ENCODE data around the gene DAPK2.

DNA sequence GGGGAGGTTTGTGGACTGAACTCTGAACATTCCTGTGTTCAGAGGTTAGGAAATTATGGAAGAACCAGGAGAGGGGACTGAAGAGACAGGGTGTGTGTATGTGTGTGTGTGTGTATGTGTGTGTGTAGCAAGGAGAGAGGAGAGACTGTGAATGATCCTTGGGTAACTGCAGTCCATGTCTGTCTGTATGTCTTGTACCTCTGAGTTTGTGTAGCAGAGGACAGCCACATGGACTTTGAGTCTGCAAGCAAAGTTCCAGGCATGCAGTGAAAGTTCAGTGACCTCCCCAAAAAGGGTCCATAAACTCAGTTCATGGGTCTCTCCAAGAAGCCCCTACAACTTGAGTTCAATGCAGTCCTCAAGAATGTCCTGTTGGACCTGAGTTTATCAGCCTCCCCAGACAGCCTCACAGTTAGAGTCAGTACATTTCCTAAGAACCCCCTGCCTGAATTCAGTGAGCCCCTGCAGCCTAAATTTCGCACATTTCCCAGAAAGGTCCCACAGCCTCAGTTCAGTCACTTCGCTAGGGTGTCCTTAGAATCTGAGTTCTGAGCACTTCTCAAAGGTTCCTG lies 184.3 kb downstream of the DAPK2 start:
- TF ChIP-seq, protein P1, sequence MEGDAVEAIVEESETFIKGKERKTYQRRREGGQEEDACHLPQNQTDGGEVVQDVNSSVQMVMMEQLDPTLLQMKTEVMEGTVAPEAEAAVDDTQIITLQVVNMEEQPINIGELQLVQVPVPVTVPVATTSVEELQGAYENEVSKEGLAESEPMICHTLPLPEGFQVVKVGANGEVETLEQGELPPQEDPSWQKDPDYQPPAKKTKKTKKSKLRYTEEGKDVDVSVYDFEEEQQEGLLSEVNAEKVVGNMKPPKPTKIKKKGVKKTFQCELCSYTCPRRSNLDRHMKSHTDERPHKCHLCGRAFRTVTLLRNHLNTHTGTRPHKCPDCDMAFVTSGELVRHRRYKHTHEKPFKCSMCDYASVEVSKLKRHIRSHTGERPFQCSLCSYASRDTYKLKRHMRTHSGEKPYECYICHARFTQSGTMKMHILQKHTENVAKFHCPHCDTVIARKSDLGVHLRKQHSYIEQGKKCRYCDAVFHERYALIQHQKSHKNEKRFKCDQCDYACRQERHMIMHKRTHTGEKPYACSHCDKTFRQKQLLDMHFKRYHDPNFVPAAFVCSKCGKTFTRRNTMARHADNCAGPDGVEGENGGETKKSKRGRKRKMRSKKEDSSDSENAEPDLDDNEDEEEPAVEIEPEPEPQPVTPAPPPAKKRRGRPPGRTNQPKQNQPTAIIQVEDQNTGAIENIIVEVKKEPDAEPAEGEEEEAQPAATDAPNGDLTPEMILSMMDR (IDR thresholded peaks at IDR 0.05) = no peak
- no peak for TF ChIP-seq NFIC (IDR thresholded peaks at IDR 0.05; ENCODE audit: borderline replicate concordance)

Data from SK-N-SH (cell line).